CD4-positive, alpha-beta T cell (primary cell): ENCODE data around the gene ALG11. TPM values are rescaled to one million over a fixed set of nuclear protein-coding genes. Genes with fewer than 3 reads are reported as not detected.

Source experiments
- ATAC-seq: fragments of 200-7000 bp; cut with Tn5 transposase; one replicate; pipeline ENCODE4 v1.10.0; 2022; ENCODE audit warnings: mild to moderate bottlenecking; ENCODE audit not compliant: poor library complexity
- CTCF ChIA-PET: fragments of 350-600 bp; sonication (Branson Sonifier 250); formaldehyde crosslinking; loops from one replicate; lab custom pipeline; 2021; ENCODE audit warnings: antibody characterized with exemption, inconsistent platforms; lab: Charles Lee
- POLR2A ChIA-PET: fragments of 350-600 bp; sonication (Branson Sonifier 250); formaldehyde crosslinking; loops from one replicate; lab custom pipeline; 2021; ENCODE audit warnings: antibody characterized with exemption, inconsistent platforms; lab: Charles Lee
- DNase-seq, 14 experiments: peaks; one replicate each; pipeline ENCODE4 v3.0.0-alpha.2; 2013 to 2020; ENCODE audit warnings: mixed read lengths in 2 of 14
- H3K27ac ChIP-seq, 2 donors: one replicate each; pipeline versions ENCODE4 v1.5.1 to v1.7.0; 2013; ENCODE audit warnings: low read length in 2 of 2, low read depth in 1 of 2, mild to moderate bottlenecking in 1 of 2
- H3K27me3 ChIP-seq, 2 experiments: 1 replicate in 1 of 2; 2 replicates in 1 of 2; pipeline versions ENCODE4 v1.6.1 to v1.7.0; 2013; ENCODE audit warnings: low read length in 2 of 2, control low read depth in 1 of 2, mild to moderate bottlenecking in 1 of 2, moderate library complexity in 1 of 2; ENCODE audit not compliant: insufficient read depth in 2 of 2, control insufficient read depth in 1 of 2
- H3K36me3 ChIP-seq: one replicate; pipeline ENCODE4 v1.6.1; 2013; ENCODE audit warnings: low read length, control low read depth; ENCODE audit not compliant: insufficient read depth
- H3K4me1 ChIP-seq: one replicate; pipeline ENCODE4 v1.6.1; 2013; ENCODE audit warnings: low read length, control low read depth; ENCODE audit not compliant: insufficient read depth
- H3K4me3 ChIP-seq: one replicate; pipeline ENCODE4 v1.5.1; 2013; ENCODE audit warnings: mild to moderate bottlenecking, low read length, moderate library complexity
- H3K9me3 ChIP-seq, 2 experiments: 1 replicate in 1 of 2; 2 replicates in 1 of 2; pipeline versions ENCODE4 v1.6.1 to v1.7.0; 2013; ENCODE audit warnings: low read length in 2 of 2, mild to moderate bottlenecking in 2 of 2, control low read depth in 1 of 2, moderate library complexity in 1 of 2; ENCODE audit not compliant: control insufficient read depth in 1 of 2, insufficient read depth in 1 of 2
- H3K27ac Mint-ChIP-seq: one replicate; pipeline ENCODE4 v1.8.0; 2020; ENCODE audit warnings: mixed read lengths
- H3K27me3 Mint-ChIP-seq: one replicate; pipeline ENCODE4 v1.8.0; 2021; ENCODE audit warnings: mixed read lengths
- H3K36me3 Mint-ChIP-seq: one replicate; pipeline ENCODE4 v1.8.0; 2021; ENCODE audit warnings: low read depth, mixed read lengths
- H3K4me1 Mint-ChIP-seq: one replicate; pipeline ENCODE4 v1.8.0; 2021; ENCODE audit warnings: low read depth, mixed read lengths
- H3K4me3 Mint-ChIP-seq: one replicate; pipeline ENCODE4 v1.8.0; 2020; ENCODE audit warnings: mild to moderate bottlenecking, mixed read lengths
- H3K9me3 Mint-ChIP-seq: one replicate; pipeline ENCODE4 v1.8.0; 2020; ENCODE audit warnings: mixed read lengths
- CTCF ChIP-seq: fragments of 200-600 bp; IDR thresholded peaks from one replicate; pipeline ENCODE4 v1.8.0; 2022; ENCODE audit warnings: antibody characterized with exemption, mild to moderate bottlenecking
- intact Hi-C, 2 experiments: fragments of 100-400 bp; cut with DNase I in 1 of 2; cut with micrococcal nuclease in 1 of 2; formaldehyde crosslinking; loops; one replicate each; pipeline versions ENCODE4 v1.15.1 to v1.9.0; 2023 to 2025; cut with DNase I, micrococcal nuclease
- total RNA-seq, 174 experiments: library from RNA in 2 of 174; stranded (reverse) in 2 of 174; gene quantifications; one replicate each; pipeline ENCODE4 v1.2.3 and lab custom pipeline; 2021 to 2026

The ALG11 gene
- total RNA-seq, 2 experiments from 2014 or later, result 25.8 to 29.8 TPM

- POLR2A ChIA-PET, result interaction anchor here (0.5 kb wide), 1 partner anchor 43 kb away, joined by 3 read pairs; no protein-coding TSS in a partner anchor
- H3K4me3 Mint-ChIP-seq, result no peak overlapping the region
- intact Hi-C loops, result no loop called here
These were observed 35.3 kb downstream of the ALG11 start for GRCh38 chr13:52047463-52047862.

DNA sequence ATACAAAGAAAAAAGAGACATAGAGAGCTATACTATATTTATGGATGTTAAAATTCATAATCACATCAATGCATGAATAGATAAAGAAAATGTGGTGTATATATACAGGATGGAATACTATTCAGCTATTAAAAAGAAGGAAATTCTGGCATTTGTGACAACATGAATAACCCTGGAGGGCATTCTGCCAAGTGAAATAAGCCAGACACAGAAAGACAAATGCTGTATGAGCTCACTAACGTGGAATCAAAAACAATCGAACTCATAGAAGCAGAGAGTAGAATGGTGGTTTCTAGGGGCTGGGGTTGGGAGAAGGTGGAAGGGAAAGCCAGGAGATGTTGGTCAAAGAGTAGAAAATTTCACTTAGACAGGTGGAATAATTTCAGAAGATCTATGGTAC is 36.3 kb downstream of the ALG11 start:
- CTCF ChIA-PET, result no interaction called here
- H3K9me3 Mint-ChIP-seq, result peaks cover 8% of the 10 kb centered on the region
- no peaks in the 10 kb centered on the region for H3K27me3 ChIP-seq
- POLR2A ChIA-PET, result interaction anchor here (0.6 kb wide), 1 partner anchor 624 kb away, joined by 4 read pairs; no protein-coding TSS in a partner anchor
- ATAC-seq (no peak), DNase-seq (no peak)
- intact Hi-C loops, result no loop called here
- H3K36me3 ChIP-seq, result no peaks in the 10 kb centered on the region
- no peak overlapping the region for H3K4me3 ChIP-seq
- H3K27ac Mint-ChIP-seq, result no peak overlapping the region
- no peaks in the 10 kb centered on the region for H3K4me1 ChIP-seq
- no peak overlapping the region for H3K27ac ChIP-seq
- no peaks in the 10 kb centered on the region for H3K27me3 Mint-ChIP-seq
- no peaks in the 10 kb centered on the region for H3K4me1 Mint-ChIP-seq
- H3K9me3 ChIP-seq, result peaks cover 4 to 9% of the 10 kb centered on the region in 2 experiments
- no peak for TF ChIP-seq CTCF
- H3K4me3 Mint-ChIP-seq, result no peak overlapping the region
- peaks cover 12% of the 10 kb centered on the region for H3K36me3 Mint-ChIP-seq

More at GRCh38 chr13:52047463-52047862, 35.3 kb downstream of the ALG11 start:
- Histone ChIP-seq H3K9me3 (peaks cover 4 to 5% of the 10 kb centered on the region in 2 experiments), H3K4me3 (no peak overlapping the region), H3K27me3 (no peaks in the 10 kb centered on the region), H3K27ac (no peak overlapping the region), H3K4me1 (no peaks in the 10 kb centered on the region), H3K36me3 (no peaks in the 10 kb centered on the region)
- DNase-seq (no peak), ATAC-seq (no peak)
- Mint-ChIP-seq H3K4me1 (no peaks in the 10 kb centered on the region), H3K27ac (no peak overlapping the region), H3K9me3 (peaks cover 8% of the 10 kb centered on the region), H3K27me3 (no peaks in the 10 kb centered on the region), H3K36me3 (peaks cover 12% of the 10 kb centered on the region)
- TF ChIP-seq CTCF, result no peak
- CTCF ChIA-PET, result no interaction called here

DNA sequence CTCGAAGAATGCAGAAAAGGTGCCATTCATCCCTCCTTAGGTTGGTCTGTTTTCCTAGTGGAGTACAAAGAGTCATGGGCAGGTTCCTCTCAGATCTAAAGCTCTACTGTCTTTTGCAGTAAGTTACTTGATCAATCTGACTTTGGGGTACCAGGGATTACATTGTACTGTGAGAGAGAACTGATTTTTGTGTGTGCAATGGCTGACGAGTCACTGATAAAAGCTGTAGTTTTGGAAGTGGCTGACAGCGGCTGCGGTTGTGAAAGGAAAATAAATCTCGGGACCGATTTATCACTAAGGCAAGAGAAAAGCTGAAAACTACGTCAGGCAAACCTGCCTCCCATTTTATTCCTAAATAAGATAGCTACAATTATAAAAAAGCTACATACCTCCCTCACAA is 39.2 kb downstream of the ALG11 start:
- Mint-ChIP-seq H3K27ac (no peak overlapping the region), H3K36me3 (peaks cover 4% of the 10 kb centered on the region), H3K9me3 (peaks cover 5% of the 10 kb centered on the region), H3K4me3 (no peak overlapping the region), H3K4me1 (no peaks in the 10 kb centered on the region), H3K27me3 (no peaks in the 10 kb centered on the region)
- ChIA-PET POLR2A (no interaction called here), CTCF (no interaction called here)
- no peaks in the 10 kb centered on the region for H3K27me3 ChIP-seq
- ATAC-seq (no peak), DNase-seq (no peak)
- TF ChIP-seq CTCF, result no peak
- H3K27ac ChIP-seq, result no peak overlapping the region
- H3K9me3 ChIP-seq, result peaks cover 3 to 4% of the 10 kb centered on the region in 2 experiments
- intact Hi-C loops, result no loop called here
- H3K4me1 ChIP-seq, result no peaks in the 10 kb centered on the region
- no peak overlapping the region for H3K4me3 ChIP-seq
- no peaks in the 10 kb centered on the region for H3K36me3 ChIP-seq
